ENCODE data around the gene RRP7A. TPM values are rescaled to one million over a fixed set of nuclear protein-coding genes. Genes with fewer than 3 reads are reported as not detected.
"Not testable (repeated sequence)": the region's sequence is repeated elsewhere in the genome, so short reads cannot be mapped to it uniquely, and the experiment has no call there.

RRP7A gene
- total RNA-seq, 1 experiment from 2014 or later: 64.7 TPM

GRCh38 chr22:42548597-42549330 lies 29.2 kb upstream of the RRP7A start:
- Mint-ChIP-seq H3K27ac (ENCODE audit: unreplicated experiment) (no peak overlapping the region), H3K9me3 (ENCODE audit: low read depth, unreplicated experiment) (no peaks in the 10 kb centered on the region), H3K27me3 (ENCODE audit: unreplicated experiment) (peaks cover 28% of the 10 kb centered on the region), H3K4me1 (ENCODE audit: low read depth, unreplicated experiment) (no peaks in the 10 kb centered on the region), H3K4me3 (ENCODE audit: low read depth, unreplicated experiment) (no peak overlapping the region), H3K36me3 (ENCODE audit: insufficient read depth, unreplicated experiment) (peaks cover 12% of the 10 kb centered on the region)
- BruUV-seq (replicated peaks): no TSS peak
- CTCF ChIA-PET: no interaction called here
- DNase-seq: no peak
- intact Hi-C loops (cut with micrococcal nuclease; ENCODE audit: unreplicated experiment): no loop called here
- TF ChIP-seq CTCF (IDR thresholded peaks at IDR 0.05; ENCODE audit: unreplicated experiment): no peak

- H3K27ac Mint-ChIP-seq (ENCODE audit: unreplicated experiment); H3K4me3 Mint-ChIP-seq (ENCODE audit: low read depth, unreplicated experiment); CTCF ChIA-PET; H3K9me3 Mint-ChIP-seq (ENCODE audit: low read depth, unreplicated experiment); intact Hi-C loops (cut with micrococcal nuclease; ENCODE audit: unreplicated experiment); H3K4me1 Mint-ChIP-seq (ENCODE audit: low read depth, unreplicated experiment); BruUV-seq (replicated peaks); H3K36me3 Mint-ChIP-seq (ENCODE audit: insufficient read depth, unreplicated experiment); DNase-seq: not testable (repeated sequence)
- peaks cover 28% of the 10 kb centered on the region for H3K27me3 Mint-ChIP-seq (ENCODE audit: unreplicated experiment)
Observed at GRCh38 chr22:42548126-42548525, 28.5 kb upstream of the RRP7A start.

GRCh38 chr22:42547562-42547961 lies 28.0 kb upstream of the RRP7A start:
- BruUV-seq (replicated peaks): no TSS peak
- no peak for DNase-seq
- no peaks in the 10 kb centered on the region for H3K9me3 Mint-ChIP-seq (ENCODE audit: low read depth, unreplicated experiment)
- CTCF ChIA-PET: no interaction called here
- no peaks in the 10 kb centered on the region for H3K4me1 Mint-ChIP-seq (ENCODE audit: low read depth, unreplicated experiment)
- no peak overlapping the region for H3K4me3 Mint-ChIP-seq (ENCODE audit: low read depth, unreplicated experiment)
- H3K27ac Mint-ChIP-seq (ENCODE audit: unreplicated experiment): no peak overlapping the region
- peaks cover 28% of the 10 kb centered on the region for H3K27me3 Mint-ChIP-seq (ENCODE audit: unreplicated experiment)
- no peak for TF ChIP-seq CTCF (IDR thresholded peaks at IDR 0.05; ENCODE audit: unreplicated experiment)
- intact Hi-C loops (cut with micrococcal nuclease; ENCODE audit: unreplicated experiment): no loop called here
- peaks cover 4% of the 10 kb centered on the region for H3K36me3 Mint-ChIP-seq (ENCODE audit: insufficient read depth, unreplicated experiment)

- H3K36me3 Mint-ChIP-seq (ENCODE audit: insufficient read depth, unreplicated experiment): peaks cover 4% of the 10 kb centered on the region
- no TSS peak for BruUV-seq (replicated peaks)
- H3K27ac Mint-ChIP-seq (ENCODE audit: unreplicated experiment): no peak overlapping the region
- intact Hi-C loops (cut with micrococcal nuclease; ENCODE audit: unreplicated experiment): no loop called here
- H3K4me3 Mint-ChIP-seq (ENCODE audit: low read depth, unreplicated experiment): no peak overlapping the region
- no peaks in the 10 kb centered on the region for H3K4me1 Mint-ChIP-seq (ENCODE audit: low read depth, unreplicated experiment)
- peaks cover 24% of the 10 kb centered on the region for H3K27me3 Mint-ChIP-seq (ENCODE audit: unreplicated experiment)
- CTCF ChIA-PET: interaction anchor here (0.6 to 0.7 kb wide), 2 partner anchors 48 to 249 kb away, joined by 3 to 4 read pairs; no protein-coding TSS in a partner anchor
- no peak for DNase-seq
- TF ChIP-seq CTCF (IDR thresholded peaks at IDR 0.05; ENCODE audit: unreplicated experiment): no peak
- no peaks in the 10 kb centered on the region for H3K9me3 Mint-ChIP-seq (ENCODE audit: low read depth, unreplicated experiment)
Observed at GRCh38 chr22:42544686-42545085, 25.1 kb upstream of the RRP7A start.

- H3K4me3 Mint-ChIP-seq (ENCODE audit: low read depth, unreplicated experiment); H3K36me3 Mint-ChIP-seq (ENCODE audit: insufficient read depth, unreplicated experiment); H3K9me3 Mint-ChIP-seq (ENCODE audit: low read depth, unreplicated experiment); H3K27me3 Mint-ChIP-seq (ENCODE audit: unreplicated experiment); H3K27ac Mint-ChIP-seq (ENCODE audit: unreplicated experiment); BruUV-seq (replicated peaks); H3K4me1 Mint-ChIP-seq (ENCODE audit: low read depth, unreplicated experiment); DNase-seq; intact Hi-C loops (cut with micrococcal nuclease; ENCODE audit: unreplicated experiment): not testable (repeated sequence)
- CTCF ChIA-PET: interaction anchor here (0.6 kb wide), 2 partner anchors 8 to 197 kb away, joined by 3 to 5 read pairs; no protein-coding TSS in a partner anchor
Observed at GRCh38 chr22:42539236-42539771, 19.7 kb upstream of the RRP7A start.

- H3K4me1 Mint-ChIP-seq (ENCODE audit: low read depth, unreplicated experiment); BruUV-seq (replicated peaks); DNase-seq; H3K27ac Mint-ChIP-seq (ENCODE audit: unreplicated experiment); H3K4me3 Mint-ChIP-seq (ENCODE audit: low read depth, unreplicated experiment); H3K9me3 Mint-ChIP-seq (ENCODE audit: low read depth, unreplicated experiment); intact Hi-C loops (cut with micrococcal nuclease; ENCODE audit: unreplicated experiment); H3K27me3 Mint-ChIP-seq (ENCODE audit: unreplicated experiment): not testable (repeated sequence)
- peaks cover 13% of the 10 kb centered on the region for H3K36me3 Mint-ChIP-seq (ENCODE audit: insufficient read depth, unreplicated experiment)
- CTCF ChIA-PET: interaction anchor here (0.6 kb wide), 1 partner anchor 16 kb away, joined by 10 read pairs; no protein-coding TSS in a partner anchor
Observed at GRCh38 chr22:42537199-42537831, 17.7 kb upstream of the RRP7A start.

GRCh38 chr22:42536634-42537033 lies 17.0 kb upstream of the RRP7A start:
- H3K27ac Mint-ChIP-seq (ENCODE audit: unreplicated experiment); intact Hi-C loops (cut with micrococcal nuclease; ENCODE audit: unreplicated experiment); DNase-seq; CTCF ChIA-PET; BruUV-seq (replicated peaks); H3K27me3 Mint-ChIP-seq (ENCODE audit: unreplicated experiment); H3K4me1 Mint-ChIP-seq (ENCODE audit: low read depth, unreplicated experiment); H3K4me3 Mint-ChIP-seq (ENCODE audit: low read depth, unreplicated experiment); H3K9me3 Mint-ChIP-seq (ENCODE audit: low read depth, unreplicated experiment): not testable (repeated sequence)
- H3K36me3 Mint-ChIP-seq (ENCODE audit: insufficient read depth, unreplicated experiment): peaks cover 13% of the 10 kb centered on the region

All from Calu3 (cell line).